Endothelial cell of umbilical vein (primary cell): ENCODE measurements around the gene FILIP1. TPM values are rescaled to one million over a fixed set of nuclear protein-coding genes. Genes with fewer than 3 reads are reported as not detected.
A peak's percentile ranks its signal among the peaks of the same experiment; 100 is the strongest.

Source experiments
- BruUV-seq: library from RNA; stranded (reverse); fragments of 400-500 nt; replicated peaks from 2 replicates; lab custom pipeline; 2021; lab: Mats Ljungman, UMichigan
- CTCF ChIA-PET: fragments of 300-600, 350-600 bp; sonication (Branson Sonifier 250); formaldehyde crosslinking; loops from one replicate; lab custom pipeline; 2021; ENCODE audit warnings: antibody characterized with exemption, inconsistent platforms; lab: Charles Lee
- POLR2A ChIA-PET: fragments of 300-600, 350-600 bp; sonication (Branson Sonifier 250); formaldehyde crosslinking; loops from one replicate; lab custom pipeline; 2021; ENCODE audit warnings: antibody characterized with exemption, inconsistent platforms; lab: Charles Lee
- DNase-seq: peaks from one replicate; pipeline ENCODE4 v3.0.0-alpha.2; 2011; ENCODE audit warnings: low read depth, low spot score
- FAIRE-seq: peaks from 2 replicates; lab custom pipeline; 2011; peaks lifted over from hg19 to GRCh38; lab: Jason Lieb, UNC
- H2AFZ ChIP-seq: 2 replicates; pipeline ENCODE4 v1.6.0; 2012; ENCODE audit warnings: low read depth, low read length, control low read depth, inconsistent platforms
- H3K27ac ChIP-seq: 2 replicates; pipeline ENCODE4 v1.5.1; 2011; ENCODE audit warnings: low read depth, mild to moderate bottlenecking, control low read depth, low read length, moderate library complexity; ENCODE audit not compliant: insufficient read depth
- H3K27me3 ChIP-seq, 2 experiments: 2 replicates each; pipeline versions ENCODE4 v1.6.0 to v1.6.1; 2011; ENCODE audit warnings: low read length in 2 of 2, mixed read lengths in 1 of 2; ENCODE audit not compliant: control insufficient read depth in 2 of 2, insufficient read depth in 2 of 2
- H3K36me3 ChIP-seq, 2 experiments: 2 replicates in 1 of 2; 3 replicates in 1 of 2; pipeline ENCODE4 v1.5.1; 2011; ENCODE audit warnings: low read length in 2 of 2, mild to moderate bottlenecking in 1 of 2, moderate library complexity in 1 of 2; ENCODE audit not compliant: control insufficient read depth in 2 of 2, insufficient read depth in 2 of 2; ENCODE audit errors: extremely low read depth in 1 of 2
- H3K4me1 ChIP-seq: 3 replicates; pipeline ENCODE4 v1.5.1; 2011; ENCODE audit warnings: mild to moderate bottlenecking, low read length; ENCODE audit not compliant: control insufficient read depth, insufficient read depth; ENCODE audit errors: extremely low read depth
- H3K4me2 ChIP-seq: 2 replicates; pipeline ENCODE4 v1.6.1; 2011; ENCODE audit warnings: low read length, control low read depth, mixed read lengths; ENCODE audit not compliant: insufficient read depth
- H3K4me3 ChIP-seq, 3 experiments: fragments of 200-600 bp in 1 of 3; sonication (generic), shearing (Covaris generic) in 1 of 3; replicated peaks in 1 of 3; 2 replicates each; pipeline ENCODE4 v1.5.1; 2011 to 2016; ENCODE audit warnings: control low read depth in 3 of 3, low read length in 3 of 3, mild to moderate bottlenecking in 2 of 3, inconsistent platforms in 1 of 3, low read depth in 1 of 3, moderate library complexity in 1 of 3; ENCODE audit not compliant: insufficient read depth in 1 of 3
- H3K79me2 ChIP-seq: 2 replicates; pipeline ENCODE4 v1.6.0; 2012; ENCODE audit warnings: low read length, inconsistent platforms; ENCODE audit not compliant: control insufficient read depth, insufficient read depth
- H3K9ac ChIP-seq: replicated peaks from 2 replicates; pipeline ENCODE3; 2011; ENCODE audit warnings: low read length, control low read depth; ENCODE audit not compliant: insufficient read depth; ENCODE audit errors: extremely low read depth
- H3K9me1 ChIP-seq: replicated peaks from 3 replicates; pipeline ENCODE4 v1.6.0; 2011; ENCODE audit warnings: mild to moderate bottlenecking, low read length; ENCODE audit not compliant: control insufficient read depth, insufficient read depth; ENCODE audit errors: extremely low read depth
- H3K9me3 ChIP-seq: replicated peaks from 2 replicates; pipeline ENCODE4 v1.5.1; 2012; ENCODE audit warnings: low read length, inconsistent platforms; ENCODE audit not compliant: control insufficient read depth, insufficient read depth
- H4K20me1 ChIP-seq: replicated peaks from 2 replicates; pipeline ENCODE3; 2011; ENCODE audit warnings: mild to moderate bottlenecking, low read length; ENCODE audit not compliant: control insufficient read depth, insufficient read depth; ENCODE audit errors: extremely low read depth
- EZH2 ChIP-seq: IDR thresholded peaks from 2 replicates; pipeline ENCODE4 v1.6.1; 2012; ENCODE audit warnings: borderline replicate concordance, low read depth, mild to moderate bottlenecking, moderate library complexity, low read length, inconsistent platforms; ENCODE audit not compliant: severe bottlenecking
- FOS ChIP-seq: IDR thresholded peaks from 2 replicates; pipeline ENCODE4 v1.6.1; 2011; ENCODE audit warnings: mild to moderate bottlenecking, low read length, moderate library complexity, borderline replicate concordance; ENCODE audit not compliant: insufficient read depth
- GATA2 ChIP-seq: IDR thresholded peaks from 2 replicates; pipeline ENCODE4 v1.7.0; 2011; ENCODE audit warnings: low read depth, mild to moderate bottlenecking, moderate library complexity, mixed read lengths, low read length; ENCODE audit not compliant: insufficient read length, insufficient read depth
- JUN ChIP-seq: IDR thresholded peaks from 2 replicates; pipeline ENCODE4 v1.6.1; 2011; ENCODE audit warnings: borderline replicate concordance, low read depth; ENCODE audit not compliant: insufficient read length, insufficient read depth
- MYC ChIP-seq: IDR thresholded peaks from one replicate; pipeline ENCODE4 v1.6.1; 2011; ENCODE audit warnings: mild to moderate bottlenecking, low read depth, low read length
- POLR2A ChIP-seq: IDR thresholded peaks from 2 replicates; pipeline ENCODE4 v1.6.1; 2012; ENCODE audit warnings: low read depth, mild to moderate bottlenecking, control low read depth, low read length
- POLR2AphosphoS5 ChIP-seq: IDR thresholded peaks from 2 replicates; pipeline ENCODE4 v1.6.1; 2012; ENCODE audit warnings: low read depth, mild to moderate bottlenecking, control low read depth, low read length, moderate library complexity; ENCODE audit not compliant: insufficient read depth
- dilution Hi-C: fragments of 300-500 bp; cut with MboI; formaldehyde crosslinking; loops from one replicate; pipeline ENCODE4 v1.15.0; 2019; ENCODE audit warnings: low sequenced_read_pairs; ENCODE audit not compliant: extremely low pct_ligation_motif_present
- intact Hi-C: fragments of 100-400 bp; cut with micrococcal nuclease; formaldehyde crosslinking; loops from one replicate; pipeline ENCODE4 v1.10.0; 2022
- polyA plus RNA-seq, 4 experiments: library from polyadenylated mRNA; depleted of rRNA in 3 of 4; stranded (reverse) in 3 of 4; unstranded in 1 of 4; fragments of >200 nt; gene quantifications; 2 replicates each; pipeline versions ENCODE4 v1.2.1 to v1.2.3, GENCODE V29; 2011 to 2012; ENCODE audit warnings: missing spikeins in 1 of 4
- total RNA-seq: library from RNA; stranded (reverse); gene quantifications from 2 replicates; pipeline ENCODE4 v1.2.3, GENCODE V29; 2021
- TF ChIP-seq, protein P1 (sequence below): IDR thresholded peaks from 2 replicates; pipeline ENCODE4 v1.6.1; 2011; ENCODE audit not compliant: insufficient read depth, insufficient read length
- TF ChIP-seq, protein P2 (sequence below), 2 donors: IDR thresholded peaks; 1 replicate in 1 of 2; 2 replicates in 1 of 2; pipeline ENCODE4 v1.5.1; 2011; ENCODE audit warnings: low read length in 2 of 2, mild to moderate bottlenecking in 2 of 2, moderate library complexity in 2 of 2, control low read depth in 1 of 2, inconsistent platforms in 1 of 2, low read depth in 1 of 2; ENCODE audit not compliant: insufficient read depth in 1 of 2; ENCODE audit errors: extremely low read depth in 1 of 2

FILIP1 gene
- total and polyA plus RNA-seq, 2 donors (not counting 3 experiments of a cell fraction or from before 2014, with no cell fraction given): 2.8 to 13.7 TPM

DNA sequence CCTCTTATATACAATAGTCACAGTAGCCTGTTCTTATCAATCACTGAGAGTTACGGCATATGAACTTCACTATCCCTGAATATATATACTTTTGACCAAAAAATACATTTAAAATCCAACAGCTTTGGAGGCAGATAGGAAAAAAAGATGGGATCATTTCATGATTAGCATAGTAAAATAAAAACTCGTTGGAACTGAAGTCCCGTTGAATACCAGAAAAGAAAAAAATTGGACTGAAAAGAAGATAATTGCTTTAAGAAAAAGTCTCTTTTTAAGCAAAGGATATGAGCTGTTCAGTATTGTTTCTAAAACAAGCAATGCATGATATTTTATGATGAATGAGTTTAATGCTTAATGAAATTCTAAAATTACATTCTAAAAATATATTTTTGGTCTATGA is 4.4 kb upstream of the FILIP1 start:
- no peaks in the 10 kb centered on the region for H3K9me1 ChIP-seq
- dilution Hi-C loops: no loop called here
- FAIRE-seq: no peak
- no peak overlapping the region for H3K4me3 ChIP-seq
- no peaks in the 10 kb centered on the region for H3K79me2 ChIP-seq
- DNase-seq: no peak
- no peak overlapping the region for H3K9ac ChIP-seq
- no peaks in the 10 kb centered on the region for H4K20me1 ChIP-seq
- no peaks in the 10 kb centered on the region for H3K9me3 ChIP-seq
- TF ChIP-seq POLR2AphosphoS5 (no peak), JUN (no peak), POLR2A (no peak), FOS (no peak), EZH2 (no peak), GATA2 (no peak), MYC (no peak)
- TF ChIP-seq, protein P1, sequence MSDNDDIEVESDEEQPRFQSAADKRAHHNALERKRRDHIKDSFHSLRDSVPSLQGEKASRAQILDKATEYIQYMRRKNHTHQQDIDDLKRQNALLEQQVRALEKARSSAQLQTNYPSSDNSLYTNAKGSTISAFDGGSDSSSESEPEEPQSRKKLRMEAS: no peak
- TF ChIP-seq, protein P2, sequence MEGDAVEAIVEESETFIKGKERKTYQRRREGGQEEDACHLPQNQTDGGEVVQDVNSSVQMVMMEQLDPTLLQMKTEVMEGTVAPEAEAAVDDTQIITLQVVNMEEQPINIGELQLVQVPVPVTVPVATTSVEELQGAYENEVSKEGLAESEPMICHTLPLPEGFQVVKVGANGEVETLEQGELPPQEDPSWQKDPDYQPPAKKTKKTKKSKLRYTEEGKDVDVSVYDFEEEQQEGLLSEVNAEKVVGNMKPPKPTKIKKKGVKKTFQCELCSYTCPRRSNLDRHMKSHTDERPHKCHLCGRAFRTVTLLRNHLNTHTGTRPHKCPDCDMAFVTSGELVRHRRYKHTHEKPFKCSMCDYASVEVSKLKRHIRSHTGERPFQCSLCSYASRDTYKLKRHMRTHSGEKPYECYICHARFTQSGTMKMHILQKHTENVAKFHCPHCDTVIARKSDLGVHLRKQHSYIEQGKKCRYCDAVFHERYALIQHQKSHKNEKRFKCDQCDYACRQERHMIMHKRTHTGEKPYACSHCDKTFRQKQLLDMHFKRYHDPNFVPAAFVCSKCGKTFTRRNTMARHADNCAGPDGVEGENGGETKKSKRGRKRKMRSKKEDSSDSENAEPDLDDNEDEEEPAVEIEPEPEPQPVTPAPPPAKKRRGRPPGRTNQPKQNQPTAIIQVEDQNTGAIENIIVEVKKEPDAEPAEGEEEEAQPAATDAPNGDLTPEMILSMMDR (IDR thresholded peaks at IDR 0.05; ENCODE audit: extremely low read depth in 1 of 2, insufficient read depth in 1 of 2, low read depth in 1 of 2, low read length in 2 of 2): no peak
- no TSS peak for BruUV-seq
- H2AFZ ChIP-seq: no peak overlapping the region
- H3K27me3 ChIP-seq: no peaks in the 10 kb centered on the region
- intact Hi-C loops: loop anchor here (2.0 to 10.0 kb wide), 2 partner anchors 79 to 1913 kb away; no protein-coding TSS in a partner anchor
- POLR2A ChIA-PET: no interaction called here
- peak overlapping the region; percentile 35 for H3K27ac ChIP-seq
- CTCF ChIA-PET: interaction anchor here (0.7 to 1.1 kb wide), 2 partner anchors 10 to 200 kb away, joined by 3 to 4 read pairs; no protein-coding TSS in a partner anchor
- H3K36me3 ChIP-seq: no peaks in the 10 kb centered on the region
- H3K4me1 ChIP-seq: peaks cover 45% of the 10 kb centered on the region
- H3K4me2 ChIP-seq: peak overlapping the region; percentile 12
